ENCODE measurements around the gene GNG12. TPM values are rescaled to one million over a fixed set of nuclear protein-coding genes. Genes with fewer than 3 reads are reported as not detected.

GNG12 gene
- total and polyA plus RNA-seq, 9 of the 15 experiments (the other 6 are each of a cell fraction or from before 2014, with no cell fraction given): 2.6 to 6.0 (median 4.1) TPM

GRCh38 chr1:67754526-67754920, 78.7 kb downstream of the GNG12 start:
- no peak overlapping the region for H3K4me3 ChIP-seq
- no peak overlapping the region for H3K27ac ChIP-seq (ENCODE audit: extremely low read depth, low read depth, low read length)
- no TSS peak for BruUV-seq (replicated peaks)
- H3K9me3 ChIP-seq (replicated peaks; ENCODE audit: control insufficient read depth, insufficient read depth, low read depth, low read length): no peaks in the 10 kb centered on the region
- WGBS (ENCODE audit: insufficient coverage, low coverage, missing lambda C conversion rate): 51% methylated on average over 4 of the region's 4 CpGs
- no peaks in the 10 kb centered on the region for H4K20me1 ChIP-seq (replicated peaks; ENCODE audit: control insufficient read depth, insufficient read depth, low read length)
- ChIA-PET CTCF (ENCODE audit: low intra/inter-chr PET ratio) (no interaction called here), POLR2A (interaction anchor here (0.8 to 1.4 kb wide), 4 partner anchors 16 to 215 kb away, joined by 3 to 4 read pairs (median 4); no protein-coding TSS in a partner anchor)
- intact Hi-C loops (cut with micrococcal nuclease): no loop called here
- no peaks in the 10 kb centered on the region for H3K9me1 ChIP-seq (ENCODE audit: control insufficient read depth, insufficient read depth, low read length)
- in situ Hi-C loops (cut with MboI): no loop called here
- H2AFZ ChIP-seq (ENCODE audit: low read depth, low read length): peak overlapping the region; percentile 60
- H3K79me2 ChIP-seq (ENCODE audit: control insufficient read depth, insufficient read depth, low read length): no peaks in the 10 kb centered on the region
- peak overlapping the region in 1 of 2 experiments; percentile 11; a peak in 1 of 4 replicates for H3K9ac ChIP-seq (ENCODE audit: insufficient read depth in 1 of 2, low read depth in 2 of 2, low read length in 2 of 2)
- no peaks in the 10 kb centered on the region for H3K36me3 ChIP-seq (ENCODE audit: control insufficient read depth, insufficient read depth, low read length)
- no peaks in the 10 kb centered on the region for H3K27me3 ChIP-seq (ENCODE audit: control insufficient read depth in 2 of 2, insufficient read depth in 2 of 2, low read length in 2 of 2)
- H3K4me1 ChIP-seq (replicated peaks in 1 of 2; ENCODE audit: control insufficient read depth in 2 of 2, insufficient read depth in 2 of 2, low read length in 2 of 2): peaks cover 22 to 38% of the 10 kb centered on the region in 2 experiments; a peak in 4 of 5 replicates
- DNase-seq (ENCODE audit: extremely low read depth in 1 of 4, low spot score in 3 of 4) (no peak), ATAC-seq (no peak), FAIRE-seq (no peak)
- peak overlapping the region; percentile 8; the same call in 1 of the 2 replicates for H3K4me2 ChIP-seq (ENCODE audit: insufficient read depth, low read length)
- no peak for TF ChIP-seq THRAP3 (IDR thresholded peaks at IDR 0.05; ENCODE audit: borderline replicate concordance)
- no peak for TF ChIP-seq HLTF (IDR thresholded peaks at IDR 0.05)
- no peak for TF ChIP-seq MYC (IDR thresholded peaks at IDR 0.05; ENCODE audit: low read depth, low read length)
- TF ChIP-seq MYC (CRISPR knock-in tag; IDR thresholded peaks at IDR 0.05; ENCODE audit: borderline replicate concordance, low read depth): no peak
- no peak for TF ChIP-seq BRCA1 (IDR thresholded peaks at IDR 0.05)
- TF ChIP-seq BRCA1 (CRISPR knock-in tag; IDR thresholded peaks at IDR 0.05): no peak
- TF ChIP-seq, protein P1, sequence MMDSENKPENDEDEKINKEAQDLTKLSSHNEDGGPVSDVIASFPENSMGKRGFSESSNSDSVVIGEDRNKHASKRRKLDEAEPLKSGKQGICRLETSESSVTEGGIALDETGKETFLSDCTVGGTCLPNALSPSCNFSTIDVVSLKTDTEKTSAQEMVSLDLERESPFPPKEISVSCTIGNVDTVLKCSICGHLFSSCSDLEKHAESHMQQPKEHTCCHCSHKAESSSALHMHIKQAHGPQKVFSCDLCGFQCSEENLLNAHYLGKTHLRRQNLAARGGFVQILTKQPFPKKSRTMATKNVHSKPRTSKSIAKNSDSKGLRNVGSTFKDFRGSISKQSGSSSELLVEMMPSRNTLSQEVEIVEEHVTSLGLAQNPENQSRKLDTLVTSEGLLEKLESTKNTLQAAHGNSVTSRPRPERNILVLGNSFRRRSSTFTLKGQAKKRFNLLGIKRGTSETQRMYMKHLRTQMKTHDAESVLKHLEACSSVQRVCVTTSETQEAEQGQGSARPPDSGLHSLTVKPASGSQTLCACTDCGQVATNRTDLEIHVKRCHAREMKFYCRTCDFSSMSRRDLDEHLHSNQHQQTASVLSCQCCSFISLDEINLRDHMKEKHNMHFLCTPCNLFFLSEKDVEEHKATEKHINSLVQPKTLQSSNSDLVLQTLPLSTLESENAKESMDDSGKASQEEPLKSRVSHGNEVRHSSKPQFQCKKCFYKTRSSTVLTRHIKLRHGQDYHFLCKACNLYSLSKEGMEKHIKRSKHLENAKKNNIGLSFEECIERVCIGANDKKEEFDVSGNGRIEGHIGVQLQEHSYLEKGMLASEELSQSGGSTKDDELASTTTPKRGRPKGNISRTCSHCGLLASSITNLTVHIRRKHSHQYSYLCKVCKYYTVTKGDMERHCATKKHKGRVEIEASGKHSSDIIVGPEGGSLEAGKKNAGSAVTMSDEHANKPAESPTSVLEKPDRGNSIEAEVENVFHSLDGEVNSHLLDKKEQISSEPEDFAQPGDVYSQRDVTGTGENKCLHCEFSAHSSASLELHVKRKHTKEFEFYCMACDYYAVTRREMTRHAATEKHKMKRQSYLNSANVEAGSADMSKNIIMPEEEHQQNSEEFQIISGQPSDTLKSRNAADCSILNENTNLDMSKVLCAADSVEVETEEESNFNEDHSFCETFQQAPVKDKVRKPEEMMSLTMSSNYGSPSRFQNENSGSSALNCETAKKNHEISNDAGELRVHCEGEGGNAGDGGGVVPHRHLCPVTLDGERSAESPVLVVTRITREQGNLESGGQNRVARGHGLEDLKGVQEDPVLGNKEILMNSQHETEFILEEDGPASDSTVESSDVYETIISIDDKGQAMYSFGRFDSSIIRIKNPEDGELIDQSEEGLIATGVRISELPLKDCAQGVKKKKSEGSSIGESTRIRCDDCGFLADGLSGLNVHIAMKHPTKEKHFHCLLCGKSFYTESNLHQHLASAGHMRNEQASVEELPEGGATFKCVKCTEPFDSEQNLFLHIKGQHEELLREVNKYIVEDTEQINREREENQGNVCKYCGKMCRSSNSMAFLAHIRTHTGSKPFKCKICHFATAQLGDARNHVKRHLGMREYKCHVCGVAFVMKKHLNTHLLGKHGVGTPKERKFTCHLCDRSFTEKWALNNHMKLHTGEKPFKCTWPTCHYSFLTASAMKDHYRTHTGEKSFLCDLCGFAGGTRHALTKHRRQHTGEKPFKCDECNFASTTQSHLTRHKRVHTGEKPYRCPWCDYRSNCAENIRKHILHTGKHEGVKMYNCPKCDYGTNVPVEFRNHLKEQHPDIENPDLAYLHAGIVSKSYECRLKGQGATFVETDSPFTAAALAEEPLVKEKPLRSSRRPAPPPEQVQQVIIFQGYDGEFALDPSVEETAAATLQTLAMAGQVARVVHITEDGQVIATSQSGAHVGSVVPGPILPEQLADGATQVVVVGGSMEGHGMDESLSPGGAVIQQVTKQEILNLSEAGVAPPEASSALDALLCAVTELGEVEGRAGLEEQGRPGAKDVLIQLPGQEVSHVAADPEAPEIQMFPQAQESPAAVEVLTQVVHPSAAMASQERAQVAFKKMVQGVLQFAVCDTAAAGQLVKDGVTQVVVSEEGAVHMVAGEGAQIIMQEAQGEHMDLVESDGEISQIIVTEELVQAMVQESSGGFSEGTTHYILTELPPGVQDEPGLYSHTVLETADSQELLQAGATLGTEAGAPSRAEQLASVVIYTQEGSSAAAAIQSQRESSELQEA (IDR thresholded peaks at IDR 0.05; ENCODE audit: low read depth): no peak
- no peak for TF ChIP-seq NR2C1 (IDR thresholded peaks at IDR 0.05)
- TF ChIP-seq NR2C1 (tag; IDR thresholded peaks at IDR 0.05): no peak
- TF ChIP-seq BHLHE40 (IDR thresholded peaks at IDR 0.05; ENCODE audit: low read length): no peak
- no peak for TF ChIP-seq BCL6 (CRISPR knock-in tag; IDR thresholded peaks at IDR 0.05)

Data from K562 (cell line).